MM.1S (cell line): ENCODE measurements around the gene EYA2.

Experiments
- DNase-seq: peaks from one replicate; pipeline ENCODE4 v3.0.0-alpha.2; 2015
- H2AFZ ChIP-seq: fragments of 300-600 bp; sonication (generic); 2 replicates; pipeline ENCODE4 v1.6.0; 2016; ENCODE audit warnings: antibody characterized with exemption, low read length
- H3F3A ChIP-seq: fragments of 300-600 bp; sonication (generic); 2 replicates; pipeline ENCODE4 v1.6.1; 2016; ENCODE audit warnings: mild to moderate bottlenecking, antibody characterized with exemption, low read length, moderate library complexity, mixed read lengths; ENCODE audit not compliant: insufficient read depth
- H3K27ac ChIP-seq: fragments of 300-600 bp; sonication (generic); 2 replicates; pipeline ENCODE4 v1.5.1; 2016; ENCODE audit warnings: mild to moderate bottlenecking, low read length
- H3K27me3 ChIP-seq: fragments of 300-600 bp; sonication (generic); replicated peaks from 2 replicates; pipeline ENCODE4 v1.6.0; 2016; ENCODE audit warnings: low read length; ENCODE audit not compliant: insufficient read depth
- H3K36me3 ChIP-seq: fragments of 300-600 bp; sonication (generic); replicated peaks from 2 replicates; pipeline ENCODE4 v1.6.1; 2016; ENCODE audit warnings: mild to moderate bottlenecking, low read length, mixed read lengths; ENCODE audit not compliant: insufficient read depth
- H3K4me1 ChIP-seq: fragments of 300-600 bp; sonication (generic); 2 replicates; pipeline ENCODE4 v1.6.1; 2016; ENCODE audit warnings: low read length, mixed read lengths
- H3K4me2 ChIP-seq: fragments of 300-600 bp; sonication (generic); 2 replicates; pipeline ENCODE4 v1.6.0; 2016; ENCODE audit warnings: low read depth, low read length
- H3K4me3 ChIP-seq: fragments of 300-600 bp; sonication (generic); 2 replicates; pipeline ENCODE4 v1.5.1; 2016; ENCODE audit warnings: low read length, mixed read lengths
- H3K79me2 ChIP-seq: fragments of 300-600 bp; sonication (generic); 2 replicates; pipeline ENCODE4 v1.6.1; 2016; ENCODE audit warnings: mixed run types, low read length, mixed read lengths
- H3K9ac ChIP-seq: fragments of 300-600 bp; sonication (generic); 2 replicates; pipeline ENCODE4 v1.6.1; 2016; ENCODE audit warnings: low read length, mixed read lengths
- H3K9me2 ChIP-seq: fragments of 300-600 bp; sonication (generic); replicated peaks from 2 replicates; pipeline ENCODE4 v1.6.1; 2016; ENCODE audit warnings: mild to moderate bottlenecking, low read length, mixed read lengths; ENCODE audit not compliant: insufficient read depth
- H3K9me3 ChIP-seq: fragments of 300-600 bp; sonication (generic); replicated peaks from 2 replicates; pipeline ENCODE4 v1.6.1; 2016; ENCODE audit warnings: mild to moderate bottlenecking, low read length, mixed read lengths; ENCODE audit not compliant: insufficient read depth
- H4K20me1 ChIP-seq: fragments of 300-600 bp; sonication (generic); 2 replicates; pipeline ENCODE4 v1.6.1; 2016; ENCODE audit warnings: mild to moderate bottlenecking, low read length, moderate library complexity, mixed read lengths; ENCODE audit not compliant: insufficient read depth
- EZH2 ChIP-seq: fragments of 300-600 bp; sonication (generic); optimal IDR thresholded peaks from 2 replicates; pipeline ENCODE3; 2017; ENCODE audit warnings: low read depth, mild to moderate bottlenecking, antibody characterized with exemption, low read length, mixed read lengths
- EZH2phosphoT487 ChIP-seq: fragments of 300-600 bp; sonication (generic); IDR thresholded peaks from 2 replicates; pipeline ENCODE4 v1.6.1; 2018; ENCODE audit warnings: antibody characterized with exemption, low read length
- TF ChIP-seq, protein P1 (sequence below): fragments of 300-600 bp; sonication (generic); IDR thresholded peaks from 2 replicates; pipeline ENCODE4 v1.5.1; 2016; ENCODE audit warnings: antibody characterized with exemption, low read length, mixed read lengths

Gene EYA2

DNA sequence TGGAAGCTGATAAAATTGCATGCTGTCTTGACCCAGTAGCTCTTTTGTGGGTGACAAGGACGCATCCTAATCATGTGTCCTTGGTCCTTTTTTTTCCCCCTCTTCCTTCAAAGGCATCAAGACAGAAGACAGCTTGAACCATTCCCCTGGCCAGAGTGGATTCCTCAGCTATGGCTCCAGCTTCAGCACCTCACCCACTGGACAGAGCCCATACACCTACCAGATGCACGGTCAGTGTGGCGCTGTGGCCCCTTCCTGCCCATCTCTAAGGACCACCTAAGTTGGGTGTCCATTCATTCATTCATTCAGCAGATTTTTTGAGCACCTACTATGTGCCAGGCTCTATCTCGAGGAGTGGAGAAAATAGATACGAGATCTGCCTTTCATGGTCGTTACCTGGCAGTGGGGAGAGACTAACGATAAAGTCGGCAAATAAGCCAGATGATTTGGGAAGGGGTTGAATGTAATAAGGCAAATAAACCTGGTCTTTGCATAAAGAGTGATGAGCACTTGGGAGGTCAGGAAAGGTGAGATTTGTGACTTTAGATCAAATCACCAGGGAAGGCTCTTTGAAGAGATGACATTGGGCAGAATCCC lies 121.5 kb downstream of the EYA2 start:
- TF ChIP-seq, protein P1, sequence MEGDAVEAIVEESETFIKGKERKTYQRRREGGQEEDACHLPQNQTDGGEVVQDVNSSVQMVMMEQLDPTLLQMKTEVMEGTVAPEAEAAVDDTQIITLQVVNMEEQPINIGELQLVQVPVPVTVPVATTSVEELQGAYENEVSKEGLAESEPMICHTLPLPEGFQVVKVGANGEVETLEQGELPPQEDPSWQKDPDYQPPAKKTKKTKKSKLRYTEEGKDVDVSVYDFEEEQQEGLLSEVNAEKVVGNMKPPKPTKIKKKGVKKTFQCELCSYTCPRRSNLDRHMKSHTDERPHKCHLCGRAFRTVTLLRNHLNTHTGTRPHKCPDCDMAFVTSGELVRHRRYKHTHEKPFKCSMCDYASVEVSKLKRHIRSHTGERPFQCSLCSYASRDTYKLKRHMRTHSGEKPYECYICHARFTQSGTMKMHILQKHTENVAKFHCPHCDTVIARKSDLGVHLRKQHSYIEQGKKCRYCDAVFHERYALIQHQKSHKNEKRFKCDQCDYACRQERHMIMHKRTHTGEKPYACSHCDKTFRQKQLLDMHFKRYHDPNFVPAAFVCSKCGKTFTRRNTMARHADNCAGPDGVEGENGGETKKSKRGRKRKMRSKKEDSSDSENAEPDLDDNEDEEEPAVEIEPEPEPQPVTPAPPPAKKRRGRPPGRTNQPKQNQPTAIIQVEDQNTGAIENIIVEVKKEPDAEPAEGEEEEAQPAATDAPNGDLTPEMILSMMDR, result no peak
- TF ChIP-seq EZH2 (no peak), EZH2phosphoT487 (no peak)
- H3K9me3 ChIP-seq, result no peaks in the 10 kb centered on the region
- peak; percentile 5 for DNase-seq

DNA sequence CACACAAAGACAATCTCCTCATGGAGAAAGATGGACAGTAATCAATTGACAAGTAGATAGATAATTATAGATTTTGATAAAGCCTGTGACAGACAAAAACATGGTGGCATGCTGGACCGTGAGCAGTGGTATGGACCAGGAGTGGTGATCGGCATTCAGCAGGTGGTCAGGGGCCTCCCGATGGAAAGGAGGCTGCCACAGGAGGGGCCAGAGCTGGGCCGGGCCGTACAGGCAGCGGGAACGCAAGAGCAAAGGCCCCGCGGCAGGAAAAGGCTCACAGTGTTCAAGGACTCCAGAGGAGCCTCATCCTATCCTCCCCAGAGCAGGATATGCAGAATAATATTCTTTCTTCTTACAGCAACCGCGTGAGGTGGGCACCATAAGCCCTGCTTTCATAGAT lies 123.7 kb downstream of the EYA2 start:
- no peak overlapping the region for H3K9ac ChIP-seq
- no peaks in the 10 kb centered on the region for H3K27me3 ChIP-seq
- DNase-seq, result no peak
- no peaks in the 10 kb centered on the region for H3K4me1 ChIP-seq
- TF ChIP-seq EZH2phosphoT487 (no peak), EZH2 (no peak)
- TF ChIP-seq, protein P1, result no peak
- H3K36me3 ChIP-seq, result no peaks in the 10 kb centered on the region
- H3K4me3 ChIP-seq, result no peak overlapping the region
- H3K9me2 ChIP-seq, result no peaks in the 10 kb centered on the region
- H3F3A ChIP-seq, result no peaks in the 10 kb centered on the region
- H4K20me1 ChIP-seq, result no peaks in the 10 kb centered on the region
- H3K27ac ChIP-seq, result no peak overlapping the region
- H3K4me2 ChIP-seq, result no peak overlapping the region
- no peaks in the 10 kb centered on the region for H3K9me3 ChIP-seq
- H2AFZ ChIP-seq, result no peak overlapping the region
- H3K79me2 ChIP-seq, result no peaks in the 10 kb centered on the region

More for the DNA sequence above, 121.5 kb downstream of the EYA2 start:
- H4K20me1 ChIP-seq, result no peaks in the 10 kb centered on the region
- no peak overlapping the region for H2AFZ ChIP-seq
- H3K9me2 ChIP-seq, result no peaks in the 10 kb centered on the region
- H3K79me2 ChIP-seq, result no peaks in the 10 kb centered on the region
- no peak overlapping the region for H3K4me3 ChIP-seq
- H3K9ac ChIP-seq, result no peak overlapping the region
- H3F3A ChIP-seq, result no peaks in the 10 kb centered on the region
- no peaks in the 10 kb centered on the region for H3K36me3 ChIP-seq
- H3K27me3 ChIP-seq, result no peaks in the 10 kb centered on the region
- H3K4me1 ChIP-seq, result no peaks in the 10 kb centered on the region
- no peak overlapping the region for H3K4me2 ChIP-seq
- no peak overlapping the region for H3K27ac ChIP-seq

DNA sequence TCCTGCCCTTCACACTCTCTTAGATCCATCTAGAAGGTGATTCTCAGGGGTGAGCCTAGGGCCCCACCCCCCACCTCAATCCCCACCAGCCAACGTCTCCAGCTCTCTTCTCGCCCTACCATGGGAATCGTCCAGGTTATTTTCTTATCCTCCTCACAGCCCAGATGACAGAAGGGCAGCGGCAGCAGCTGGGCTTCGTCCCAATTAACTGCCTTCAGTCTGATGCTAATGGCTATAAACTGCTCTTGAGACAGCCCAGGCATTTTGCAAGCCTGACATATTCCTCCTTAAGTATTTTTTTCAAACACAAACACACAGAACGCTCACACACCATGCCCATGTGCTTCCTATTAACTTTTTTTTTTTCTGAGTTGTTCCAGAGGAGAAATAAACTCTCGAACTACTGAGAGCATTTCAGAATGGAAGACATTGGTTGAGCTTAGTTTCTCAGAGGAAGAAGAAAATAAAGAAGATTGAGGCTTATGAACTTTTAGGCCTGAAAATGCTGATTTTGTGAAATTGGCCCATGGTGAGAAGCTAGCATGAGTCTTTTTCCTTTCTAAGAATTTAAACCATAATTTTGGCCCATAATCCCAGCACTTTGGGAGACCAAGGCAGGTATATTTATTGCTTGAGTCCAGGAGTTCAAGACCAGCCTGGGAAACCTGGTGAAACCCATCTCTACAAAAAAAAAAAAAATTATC lies 124.6 kb downstream of the EYA2 start:
- no peak overlapping the region for H3K27ac ChIP-seq
- H4K20me1 ChIP-seq, result no peaks in the 10 kb centered on the region
- no peak overlapping the region for H3K4me2 ChIP-seq
- no peaks in the 10 kb centered on the region for H3K36me3 ChIP-seq
- H3K79me2 ChIP-seq, result no peaks in the 10 kb centered on the region
- H3K4me1 ChIP-seq, result no peaks in the 10 kb centered on the region
- H3F3A ChIP-seq, result no peaks in the 10 kb centered on the region
- no peak overlapping the region for H3K9ac ChIP-seq
- no peak for TF ChIP-seq EZH2phosphoT487
- no peak for TF ChIP-seq EZH2
- TF ChIP-seq, protein P1, result no peak
- no peak overlapping the region for H2AFZ ChIP-seq
- H3K9me2 ChIP-seq, result no peaks in the 10 kb centered on the region
- no peaks in the 10 kb centered on the region for H3K9me3 ChIP-seq
- H3K4me3 ChIP-seq, result no peak overlapping the region
- no peak for DNase-seq
- no peaks in the 10 kb centered on the region for H3K27me3 ChIP-seq
